Keratinocyte (primary cell): ENCODE data around the gene NFAM1. TPM values are rescaled to one million over a fixed set of nuclear protein-coding genes. Genes with fewer than 3 reads are reported as not detected.
A peak's percentile ranks its signal among the peaks of the same experiment; 100 is the strongest.

Source experiments
- DNase-seq: peaks from one replicate; pipeline ENCODE4 v3.0.0-alpha.2; 2011; ENCODE audit warnings: low read depth, missing footprints, low spot score
- FAIRE-seq: peaks from 2 replicates; lab custom pipeline; 2011; peaks lifted over from hg19 to GRCh38; lab: Jason Lieb, UNC
- H2AFZ ChIP-seq: 2 replicates; pipeline ENCODE4 v1.6.0; 2012; ENCODE audit warnings: low read length, control low read depth, inconsistent platforms; ENCODE audit not compliant: control insufficient read depth
- H3K27ac ChIP-seq: 2 replicates; pipeline ENCODE4 v1.5.1; 2011; ENCODE audit warnings: low read length; ENCODE audit not compliant: control insufficient read depth, insufficient read depth
- H3K27me3 ChIP-seq: 3 replicates; pipeline ENCODE4 v1.6.0; 2011; ENCODE audit warnings: low read length; ENCODE audit not compliant: control insufficient read depth, insufficient read depth; ENCODE audit errors: extremely low read depth
- H3K36me3 ChIP-seq, 2 experiments: 2 replicates in 1 of 2; 3 replicates in 1 of 2; pipeline ENCODE4 v1.5.1; 2011; ENCODE audit warnings: low read length in 2 of 2, mild to moderate bottlenecking in 1 of 2; ENCODE audit not compliant: control insufficient read depth in 2 of 2, insufficient read depth in 2 of 2; ENCODE audit errors: extremely low read depth in 1 of 2
- H3K4me1 ChIP-seq: 3 replicates; pipeline ENCODE4 v1.5.1; 2011; ENCODE audit warnings: low read length; ENCODE audit not compliant: control insufficient read depth, insufficient read depth; ENCODE audit errors: extremely low read depth
- H3K4me2 ChIP-seq: 3 replicates; pipeline ENCODE4 v1.6.0; 2011; ENCODE audit warnings: low read depth, low read length; ENCODE audit not compliant: control insufficient read depth, insufficient read depth; ENCODE audit errors: extremely low read depth
- H3K4me3 ChIP-seq, 3 experiments: fragments of 200-600 bp in 1 of 3; sonication (generic) in 1 of 3; 2 replicates in 2 of 3; 3 replicates in 1 of 3; pipeline ENCODE4 v1.5.1; 2011 to 2016; ENCODE audit warnings: low read length in 3 of 3, mild to moderate bottlenecking in 3 of 3, control low read depth in 2 of 3, inconsistent platforms in 1 of 3, low read depth in 1 of 3, mixed read lengths in 1 of 3, mixed run types in 1 of 3, moderate library complexity in 1 of 3; ENCODE audit not compliant: control insufficient read depth in 2 of 3, insufficient read depth in 2 of 3; ENCODE audit errors: extremely low read depth in 1 of 3
- H3K79me2 ChIP-seq: 2 replicates; pipeline ENCODE4 v1.6.0; 2012; ENCODE audit warnings: low read length; ENCODE audit not compliant: control insufficient read depth, insufficient read depth
- H3K9ac ChIP-seq: 3 replicates; pipeline ENCODE4 v1.6.0; 2011; ENCODE audit warnings: low read length; ENCODE audit not compliant: control insufficient read depth, insufficient read depth; ENCODE audit errors: extremely low read depth
- H3K9me1 ChIP-seq: 3 replicates; pipeline ENCODE4 v1.6.0; 2011; ENCODE audit warnings: low read length; ENCODE audit not compliant: control insufficient read depth, insufficient read depth; ENCODE audit errors: extremely low read depth
- H3K9me3 ChIP-seq: 2 replicates; pipeline ENCODE4 v1.5.1; 2012; ENCODE audit warnings: low read depth, low read length; ENCODE audit not compliant: control insufficient read depth
- H4K20me1 ChIP-seq: 3 replicates; pipeline ENCODE4 v1.6.0; 2011; ENCODE audit warnings: low read length; ENCODE audit not compliant: control insufficient read depth, insufficient read depth; ENCODE audit errors: extremely low read depth
- EZH2 ChIP-seq: IDR thresholded peaks from one replicate; pipeline ENCODE4 v1.6.1; 2012; ENCODE audit warnings: inconsistent platforms, mild to moderate bottlenecking, low read length, moderate library complexity
- dilution Hi-C: fragments of 300-500 bp; cut with MboI; formaldehyde crosslinking; loops from one replicate; pipeline ENCODE4 v1.7.0; 2020; ENCODE audit warnings: low sequenced_read_pairs; ENCODE audit not compliant: extremely low pct_ligation_motif_present
- polyA plus RNA-seq, 5 experiments: library from polyadenylated mRNA; depleted of rRNA in 3 of 5; stranded (reverse) in 3 of 5; stranded (forward) in 1 of 5; unstranded in 1 of 5; fragments of >200 nt; gene quantifications; 1 replicate in 1 of 5; 2 replicates in 3 of 5; 3 replicates in 1 of 5; pipeline versions ENCODE4 v1.2.1 to v1.2.3, GENCODE V29; 2011 to 2012; ENCODE audit warnings: missing spikeins in 2 of 5, low read depth in 1 of 5, low replicate concordance in 1 of 5
- TF ChIP-seq, protein P1 (sequence below), 3 experiments: IDR thresholded peaks in 1 of 3; conservative IDR thresholded peaks in 1 of 3; optimal IDR thresholded peaks in 1 of 3; 2 replicates in 2 of 3; 3 replicates in 1 of 3; pipeline versions ENCODE3 to v1.5.1; 2011; ENCODE audit warnings: low read length in 3 of 3, mild to moderate bottlenecking in 3 of 3, moderate library complexity in 2 of 3, control low read depth in 1 of 3, inconsistent platforms in 1 of 3; ENCODE audit not compliant: insufficient read depth in 2 of 3; ENCODE audit errors: extremely low read depth in 1 of 3

Gene NFAM1
- polyA plus RNA-seq, 1 donor (not counting 4 experiments of a cell fraction or from before 2014, with no cell fraction given) = not detected

DNA sequence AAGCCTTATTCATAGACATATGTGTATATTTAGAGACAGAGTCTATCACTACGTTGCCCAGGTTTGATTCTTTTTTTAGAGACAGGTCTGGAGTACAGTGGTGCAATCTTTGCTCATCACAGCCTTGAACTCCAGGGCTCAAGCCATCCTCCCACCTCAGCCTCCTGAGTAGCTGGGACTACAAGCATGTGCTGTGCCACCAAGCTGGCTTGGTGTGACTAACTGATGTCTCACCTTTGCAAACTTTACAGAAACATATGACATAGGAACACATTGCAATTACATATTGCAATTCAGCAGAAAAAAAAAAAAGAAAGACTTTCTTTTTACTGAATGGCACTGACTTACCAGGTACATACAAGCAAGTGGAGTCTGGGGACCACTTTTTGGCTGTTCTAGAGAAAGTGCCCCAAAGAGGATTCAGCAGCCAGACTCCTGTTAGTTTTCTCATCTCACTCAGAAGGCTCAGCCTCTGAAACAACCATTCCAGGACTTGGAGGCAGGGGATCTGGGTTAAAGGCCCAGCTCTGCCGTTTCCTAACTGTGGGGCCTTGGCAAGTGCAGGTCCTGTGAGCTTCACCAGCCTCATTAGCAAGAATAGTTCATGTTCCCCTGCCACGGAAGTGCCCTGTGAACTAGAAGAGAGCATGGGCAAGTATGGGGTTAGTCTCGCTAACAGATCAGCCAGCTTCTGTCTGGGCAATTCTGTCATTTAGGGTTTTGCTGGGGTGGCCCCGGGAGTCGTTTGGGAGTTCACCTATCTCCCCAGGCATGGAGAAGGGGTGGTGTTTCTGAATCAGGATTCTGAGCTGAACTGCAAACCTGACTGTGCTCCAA, 11.3 kb upstream of the NFAM1 start:
- H3K9ac ChIP-seq = peak overlapping the region; percentile 57
- H3K4me1 ChIP-seq = peaks cover 22% of the 10 kb centered on the region
- H3K4me2 ChIP-seq = peak overlapping the region; percentile 87
- H3K27me3 ChIP-seq = no peaks in the 10 kb centered on the region
- H3K27ac ChIP-seq = no peak overlapping the region
- no peaks in the 10 kb centered on the region for H3K79me2 ChIP-seq
- no peak for FAIRE-seq
- DNase-seq = no peak
- dilution Hi-C loops = no loop called here
- peak overlapping the region in 1 of 3 experiments; percentile 61 for H3K4me3 ChIP-seq
- no peaks in the 10 kb centered on the region for H4K20me1 ChIP-seq
- H3K9me3 ChIP-seq = no peaks in the 10 kb centered on the region
- peak overlapping the region; percentile 99 for H2AFZ ChIP-seq
- no peak for TF ChIP-seq EZH2
- TF ChIP-seq, protein P1, sequence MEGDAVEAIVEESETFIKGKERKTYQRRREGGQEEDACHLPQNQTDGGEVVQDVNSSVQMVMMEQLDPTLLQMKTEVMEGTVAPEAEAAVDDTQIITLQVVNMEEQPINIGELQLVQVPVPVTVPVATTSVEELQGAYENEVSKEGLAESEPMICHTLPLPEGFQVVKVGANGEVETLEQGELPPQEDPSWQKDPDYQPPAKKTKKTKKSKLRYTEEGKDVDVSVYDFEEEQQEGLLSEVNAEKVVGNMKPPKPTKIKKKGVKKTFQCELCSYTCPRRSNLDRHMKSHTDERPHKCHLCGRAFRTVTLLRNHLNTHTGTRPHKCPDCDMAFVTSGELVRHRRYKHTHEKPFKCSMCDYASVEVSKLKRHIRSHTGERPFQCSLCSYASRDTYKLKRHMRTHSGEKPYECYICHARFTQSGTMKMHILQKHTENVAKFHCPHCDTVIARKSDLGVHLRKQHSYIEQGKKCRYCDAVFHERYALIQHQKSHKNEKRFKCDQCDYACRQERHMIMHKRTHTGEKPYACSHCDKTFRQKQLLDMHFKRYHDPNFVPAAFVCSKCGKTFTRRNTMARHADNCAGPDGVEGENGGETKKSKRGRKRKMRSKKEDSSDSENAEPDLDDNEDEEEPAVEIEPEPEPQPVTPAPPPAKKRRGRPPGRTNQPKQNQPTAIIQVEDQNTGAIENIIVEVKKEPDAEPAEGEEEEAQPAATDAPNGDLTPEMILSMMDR (optimal IDR thresholded peaks at IDR 0.05 in 1 of 3, IDR thresholded peaks at IDR 0.05 in 1 of 3, conservative IDR thresholded peaks at IDR 0.05 in 1 of 3; ENCODE audit: extremely low read depth in 1 of 3, insufficient read depth in 2 of 3, low read length in 3 of 3) = no peak
- no peaks in the 10 kb centered on the region for H3K36me3 ChIP-seq
- no peaks in the 10 kb centered on the region for H3K9me1 ChIP-seq

DNA sequence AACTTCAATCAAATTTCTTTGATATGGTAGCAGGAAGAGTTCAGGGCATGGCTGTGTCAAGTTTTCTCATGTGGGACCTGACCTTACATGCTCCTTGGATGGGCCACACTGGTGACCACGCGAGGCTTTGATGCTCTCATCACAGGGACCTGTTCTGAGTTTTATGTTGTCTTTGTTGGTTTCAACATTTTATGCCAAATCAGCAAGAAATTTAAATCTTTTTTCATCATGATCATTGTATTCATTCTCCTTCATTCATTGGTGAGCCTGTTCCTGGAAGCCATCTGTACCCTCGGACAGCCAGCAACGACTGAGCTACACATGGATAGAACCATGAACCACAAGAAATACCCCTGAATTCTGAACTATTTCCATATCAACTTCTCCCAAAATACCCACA, 10.5 kb upstream of the NFAM1 start:
- no peaks in the 10 kb centered on the region for H4K20me1 ChIP-seq
- H3K9me3 ChIP-seq = no peaks in the 10 kb centered on the region
- H2AFZ ChIP-seq = no peak overlapping the region
- DNase-seq (no peak), FAIRE-seq (peak; percentile 17)
- H3K9ac ChIP-seq = no peak overlapping the region
- no peak for TF ChIP-seq EZH2
- TF ChIP-seq, protein P1 (optimal IDR thresholded peaks at IDR 0.05 in 1 of 3, IDR thresholded peaks at IDR 0.05 in 1 of 3, conservative IDR thresholded peaks at IDR 0.05 in 1 of 3; ENCODE audit: extremely low read depth in 1 of 3, insufficient read depth in 2 of 3, low read length in 3 of 3) = no peak
- dilution Hi-C loops = no loop called here
- H3K9me1 ChIP-seq = no peaks in the 10 kb centered on the region
- no peak overlapping the region for H3K4me2 ChIP-seq
- H3K27ac ChIP-seq = no peak overlapping the region
- peaks cover 26% of the 10 kb centered on the region for H3K4me1 ChIP-seq
- no peak overlapping the region for H3K4me3 ChIP-seq
- H3K27me3 ChIP-seq = no peaks in the 10 kb centered on the region
- H3K79me2 ChIP-seq = no peaks in the 10 kb centered on the region
- H3K36me3 ChIP-seq = no peaks in the 10 kb centered on the region
